ENCODE data around the gene MAP1B.

GRCh38 chr5:72163349-72163983 lies 56.2 kb downstream of the MAP1B start:
- no peak for TF ChIP-seq EZH2 (IDR thresholded peaks at IDR 0.05; ENCODE audit: borderline replicate concordance, low read depth, low read length, poor library complexity, severe bottlenecking)
- TF ChIP-seq CTCF (conservative IDR thresholded peaks at IDR 0.05; ENCODE audit: low read depth, low read length) = no peak
